RWPE2 (cell line): ENCODE results near the gene COX7B2.

Source experiments
- ATAC-seq: fragments of 200-7000 bp; cut with Tn5 transposase; 3 replicates; pipeline ENCODE4 v1.9.1; 2021; ENCODE audit warnings: low read depth
- DNase-seq: peaks from one replicate; pipeline ENCODE4 v3.0.0-alpha.2; 2020; ENCODE audit warnings: low spot score
- H3K27ac ChIP-seq: fragments of 450-650 bp; 2 replicates; pipeline ENCODE4 v1.5.1; 2017; ENCODE audit warnings: mild to moderate bottlenecking; ENCODE audit not compliant: poor library complexity, severe bottlenecking
- H3K27me3 ChIP-seq: fragments of 250-450 bp; sonication (Bioruptor Pico); 2 replicates; pipeline ENCODE4 v1.5.1; 2021; ENCODE audit warnings: mild to moderate bottlenecking, moderate library complexity; ENCODE audit not compliant: insufficient read depth, poor library complexity, severe bottlenecking
- H3K36me3 ChIP-seq: fragments of 250-450 bp; sonication (Bioruptor Pico); 2 replicates; pipeline ENCODE4 v1.5.1; 2020; ENCODE audit warnings: low read depth, mild to moderate bottlenecking, moderate library complexity
- H3K4me1 ChIP-seq: fragments of 250-450 bp; sonication (Bioruptor Pico); 2 replicates; pipeline ENCODE4 v1.5.1; 2021; ENCODE audit warnings: mild to moderate bottlenecking, moderate library complexity; ENCODE audit not compliant: insufficient read depth, poor library complexity, severe bottlenecking
- H3K4me3 ChIP-seq: fragments of 250-450 bp; sonication (Bioruptor Pico); 2 replicates; pipeline ENCODE4 v1.5.1; 2021; ENCODE audit warnings: mild to moderate bottlenecking, moderate library complexity; ENCODE audit not compliant: severe bottlenecking
- H3K9me3 ChIP-seq: fragments of 250-450 bp; sonication (Bioruptor Pico); 2 replicates; pipeline ENCODE4 v1.5.1; 2021; ENCODE audit warnings: mild to moderate bottlenecking, moderate library complexity; ENCODE audit not compliant: severe bottlenecking
- TF ChIP-seq, protein P1 (sequence below): fragments of 450-650 bp; IDR thresholded peaks from one replicate; pipeline ENCODE4 v1.5.1; 2017; ENCODE audit warnings: mild to moderate bottlenecking, moderate library complexity; ENCODE audit not compliant: poor library complexity, severe bottlenecking

The COX7B2 gene

DNA sequence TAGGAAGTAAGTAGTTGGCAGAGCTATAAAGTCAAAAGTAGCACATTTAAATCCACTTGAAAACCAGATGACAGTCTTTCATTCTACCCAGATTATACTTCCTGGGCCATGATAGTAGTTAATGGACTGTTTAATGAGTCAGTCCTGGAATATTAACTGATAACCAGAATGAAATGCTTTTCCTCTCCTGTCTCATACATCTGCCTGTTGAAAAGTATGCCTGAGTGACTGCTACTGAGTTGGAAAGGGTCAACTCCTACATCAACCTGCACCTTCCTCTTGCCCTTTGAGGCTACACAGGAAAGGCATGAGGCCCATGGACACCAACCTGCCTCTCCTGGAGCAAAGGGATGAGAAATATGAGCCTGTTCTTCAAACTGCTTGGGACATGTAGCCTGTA lies 36.0 kb upstream of the COX7B2 start:
- H3K4me1 ChIP-seq, result no peaks in the 10 kb centered on the region
- ATAC-seq, result no peak
- no peaks in the 10 kb centered on the region for H3K9me3 ChIP-seq
- H3K4me3 ChIP-seq, result no peak overlapping the region
- H3K36me3 ChIP-seq, result no peaks in the 10 kb centered on the region
- no peak overlapping the region for H3K27ac ChIP-seq
- DNase-seq, result no peak
- TF ChIP-seq, protein P1, sequence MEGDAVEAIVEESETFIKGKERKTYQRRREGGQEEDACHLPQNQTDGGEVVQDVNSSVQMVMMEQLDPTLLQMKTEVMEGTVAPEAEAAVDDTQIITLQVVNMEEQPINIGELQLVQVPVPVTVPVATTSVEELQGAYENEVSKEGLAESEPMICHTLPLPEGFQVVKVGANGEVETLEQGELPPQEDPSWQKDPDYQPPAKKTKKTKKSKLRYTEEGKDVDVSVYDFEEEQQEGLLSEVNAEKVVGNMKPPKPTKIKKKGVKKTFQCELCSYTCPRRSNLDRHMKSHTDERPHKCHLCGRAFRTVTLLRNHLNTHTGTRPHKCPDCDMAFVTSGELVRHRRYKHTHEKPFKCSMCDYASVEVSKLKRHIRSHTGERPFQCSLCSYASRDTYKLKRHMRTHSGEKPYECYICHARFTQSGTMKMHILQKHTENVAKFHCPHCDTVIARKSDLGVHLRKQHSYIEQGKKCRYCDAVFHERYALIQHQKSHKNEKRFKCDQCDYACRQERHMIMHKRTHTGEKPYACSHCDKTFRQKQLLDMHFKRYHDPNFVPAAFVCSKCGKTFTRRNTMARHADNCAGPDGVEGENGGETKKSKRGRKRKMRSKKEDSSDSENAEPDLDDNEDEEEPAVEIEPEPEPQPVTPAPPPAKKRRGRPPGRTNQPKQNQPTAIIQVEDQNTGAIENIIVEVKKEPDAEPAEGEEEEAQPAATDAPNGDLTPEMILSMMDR, result no peak
- H3K27me3 ChIP-seq, result peaks cover 21% of the 10 kb centered on the region

DNA sequence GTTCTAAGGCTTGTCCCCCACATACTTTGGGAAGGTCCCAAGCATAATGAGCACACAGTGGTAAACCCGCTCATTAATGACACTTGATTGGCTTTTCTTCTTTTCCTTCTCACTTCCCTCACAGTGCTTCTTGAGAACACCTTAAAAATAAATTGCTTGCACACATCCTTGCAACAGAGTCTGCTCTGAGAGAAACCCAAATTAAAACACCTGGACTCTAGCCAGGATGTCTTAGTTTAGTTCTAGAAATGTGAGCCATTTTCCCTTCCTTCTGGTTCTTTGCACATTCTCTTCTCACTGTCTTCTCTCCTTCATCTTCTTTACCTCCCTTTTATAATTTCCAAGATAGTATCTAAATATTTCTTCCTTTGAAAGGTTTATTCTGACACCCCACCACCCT lies 35.3 kb upstream of the COX7B2 start:
- H3K9me3 ChIP-seq, result no peaks in the 10 kb centered on the region
- H3K4me3 ChIP-seq, result no peak overlapping the region
- no peaks in the 10 kb centered on the region for H3K36me3 ChIP-seq
- no peak overlapping the region for H3K27ac ChIP-seq
- TF ChIP-seq, protein P1, result no peak
- ATAC-seq, result no peak
- peaks cover 16% of the 10 kb centered on the region for H3K27me3 ChIP-seq
- no peak for DNase-seq
- no peaks in the 10 kb centered on the region for H3K4me1 ChIP-seq

DNA sequence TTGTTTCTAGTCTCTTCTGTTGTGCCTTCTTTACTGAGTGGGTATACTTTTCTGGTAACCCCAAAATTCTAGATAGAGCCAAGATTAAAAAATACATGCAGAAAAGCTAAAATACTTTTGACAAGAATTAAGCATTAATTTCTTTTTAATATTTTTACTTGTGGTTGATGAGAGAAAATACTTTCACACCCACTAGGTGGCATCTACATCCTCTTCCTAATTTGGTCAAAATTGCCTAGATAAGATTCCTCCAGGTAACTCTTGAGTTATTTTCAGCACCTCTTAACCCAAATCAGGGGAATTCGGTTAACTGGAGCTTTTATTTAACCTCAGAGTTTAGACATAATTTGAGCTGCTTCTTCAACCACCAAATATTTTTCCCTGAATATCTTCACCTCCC lies 28.4 kb upstream of the COX7B2 start:
- DNase-seq (no peak), ATAC-seq (no peak)
- Histone ChIP-seq H3K9me3 (no peaks in the 10 kb centered on the region), H3K4me1 (no peaks in the 10 kb centered on the region), H3K27ac (no peak overlapping the region), H3K36me3 (no peaks in the 10 kb centered on the region), H3K4me3 (no peak overlapping the region), H3K27me3 (peaks cover 5% of the 10 kb centered on the region)
- TF ChIP-seq, protein P1, result peak; percentile 50

DNA sequence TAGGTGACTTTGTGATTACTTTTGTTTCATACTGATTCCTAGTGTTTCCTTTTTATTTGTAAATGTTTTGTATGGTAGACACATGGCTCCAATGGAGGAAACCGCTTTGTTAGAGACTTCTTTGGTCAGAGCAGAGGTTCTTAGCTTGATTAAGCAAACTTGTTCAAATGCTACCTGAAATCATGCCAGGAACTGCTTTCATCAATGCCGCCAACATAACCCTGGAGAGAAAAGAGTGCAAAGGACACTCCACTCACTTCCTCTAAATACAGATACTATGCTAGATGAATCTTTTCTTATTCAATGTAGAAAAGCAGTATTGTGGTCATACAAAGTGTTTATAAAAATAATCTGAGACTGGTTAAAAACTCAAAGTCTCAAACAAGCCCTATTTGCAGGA lies 25.7 kb upstream of the COX7B2 start:
- H3K4me1 ChIP-seq, result no peaks in the 10 kb centered on the region
- DNase-seq (no peak), ATAC-seq (no peak)
- peaks cover 3% of the 10 kb centered on the region for H3K27me3 ChIP-seq
- TF ChIP-seq, protein P1, result no peak
- H3K27ac ChIP-seq, result no peak overlapping the region
- no peaks in the 10 kb centered on the region for H3K36me3 ChIP-seq
- H3K9me3 ChIP-seq, result no peaks in the 10 kb centered on the region
- no peak overlapping the region for H3K4me3 ChIP-seq

DNA sequence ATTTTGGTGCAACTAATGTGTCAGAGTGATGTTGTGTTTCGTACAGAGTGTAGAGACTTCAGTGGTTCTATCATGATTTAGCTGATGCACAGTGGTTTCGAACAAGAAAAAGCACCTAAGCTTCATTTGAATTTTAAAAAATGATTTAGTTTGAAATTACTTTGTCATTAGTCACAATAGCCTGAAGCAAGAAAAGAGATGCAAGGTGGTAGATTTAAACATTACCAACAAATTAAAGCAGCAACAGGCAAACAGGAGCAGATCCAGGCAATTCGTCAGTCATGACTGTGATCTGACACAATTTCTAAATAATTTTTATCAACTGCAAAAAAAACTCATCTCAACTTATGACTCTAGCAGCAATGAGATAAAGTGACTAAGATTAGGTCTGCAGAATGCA lies 24.6 kb upstream of the COX7B2 start:
- Histone ChIP-seq H3K36me3 (no peaks in the 10 kb centered on the region), H3K4me3 (no peak overlapping the region), H3K9me3 (no peaks in the 10 kb centered on the region), H3K27ac (no peak overlapping the region), H3K27me3 (peaks cover 7% of the 10 kb centered on the region), H3K4me1 (no peaks in the 10 kb centered on the region)
- ATAC-seq (peak; percentile 29; the same call in 1 of the 3 replicates), DNase-seq (no peak)
- TF ChIP-seq, protein P1, result no peak
